ENCODE data around the gene CDK8. TPM values are rescaled to one million over a fixed set of nuclear protein-coding genes. Genes with fewer than 3 reads are reported as not detected.

Gene CDK8
- total and polyA plus RNA-seq, 2 donors (not counting 3 experiments of a cell fraction or from before 2014, with no cell fraction given): 12.2 to 13.3 TPM

- Histone ChIP-seq H4K20me1 (replicated peaks; ENCODE audit: control insufficient read depth, extremely low read depth, insufficient read depth, low read length) (no peaks in the 10 kb centered on the region), H2AFZ (ENCODE audit: low read depth, low read length) (no peak overlapping the region), H3K9ac (replicated peaks; ENCODE audit: extremely low read depth, insufficient read depth, low read length) (no peak overlapping the region), H3K4me2 (ENCODE audit: insufficient read depth, low read length) (no peak overlapping the region), H3K4me3 (replicated peaks in 1 of 3; ENCODE audit: insufficient read depth in 1 of 3, low read depth in 1 of 3, low read length in 3 of 3) (no peak overlapping the region), H3K27me3 (ENCODE audit: control insufficient read depth in 2 of 2, insufficient read depth in 2 of 2, low read length in 2 of 2) (peaks cover 7 to 15% of the 10 kb centered on the region in 2 experiments), H3K4me1 (ENCODE audit: control insufficient read depth, extremely low read depth, insufficient read depth, low read length) (no peaks in the 10 kb centered on the region), H3K36me3 (ENCODE audit: control insufficient read depth in 2 of 2, extremely low read depth in 1 of 2, insufficient read depth in 2 of 2, low read length in 2 of 2) (no peaks in the 10 kb centered on the region), H3K27ac (ENCODE audit: insufficient read depth, low read depth, low read length) (no peak overlapping the region), H3K9me3 (replicated peaks; ENCODE audit: control insufficient read depth, insufficient read depth, low read length) (no peaks in the 10 kb centered on the region), H3K79me2 (ENCODE audit: control insufficient read depth, insufficient read depth, low read length) (no peaks in the 10 kb centered on the region), H3K9me1 (replicated peaks; ENCODE audit: control insufficient read depth, extremely low read depth, insufficient read depth, low read length) (no peaks in the 10 kb centered on the region)
- no TSS peak for BruUV-seq (replicated peaks)
- dilution Hi-C loops (cut with MboI; ENCODE audit: extremely low pct_ligation_motif_present, low sequenced_read_pairs): no loop called here
- intact Hi-C loops (cut with micrococcal nuclease): no loop called here
- FAIRE-seq (no peak), DNase-seq (ENCODE audit: low read depth, low spot score) (no peak)
- ChIA-PET POLR2A (no interaction called here), CTCF (interaction anchor here (0.8 to 1.6 kb wide), 4 partner anchors 11 to 273 kb away, joined by 3 to 5 read pairs (median 4); no protein-coding TSS in a partner anchor)
- TF ChIP-seq FOS (IDR thresholded peaks at IDR 0.05; ENCODE audit: borderline replicate concordance, insufficient read depth, low read length) (no peak), CTCF (IDR thresholded peaks at IDR 0.05; ENCODE audit: extremely low read depth in 1 of 2, insufficient read depth in 1 of 2, low read depth in 1 of 2, low read length in 2 of 2) (no peak), MAX (IDR thresholded peaks at IDR 0.05; ENCODE audit: insufficient read depth, insufficient read length) (no peak), JUN (IDR thresholded peaks at IDR 0.05; ENCODE audit: borderline replicate concordance, insufficient read depth, insufficient read length, low read depth) (no peak), EZH2 (IDR thresholded peaks at IDR 0.05; ENCODE audit: borderline replicate concordance, low read depth, low read length, severe bottlenecking) (no peak), POLR2AphosphoS5 (IDR thresholded peaks at IDR 0.05; ENCODE audit: insufficient read depth, low read depth, low read length) (no peak), GATA2 (IDR thresholded peaks at IDR 0.05; ENCODE audit: insufficient read depth, insufficient read length, low read depth, low read length) (no peak), POLR2A (IDR thresholded peaks at IDR 0.05; ENCODE audit: low read depth, low read length) (no peak), MYC (IDR thresholded peaks at IDR 0.05; ENCODE audit: low read depth, low read length) (no peak)
Measured at GRCh38 chr13:26425443-26426358, 171.8 kb downstream of the CDK8 start.
